WTC11 (cell line): ENCODE measurements around the gene SDHC. TPM values are rescaled to one million over a fixed set of nuclear protein-coding genes. Genes with fewer than 3 reads are reported as not detected.

Experiments used
- ATAC-seq: fragments of 200-7000 bp; cut with Tn5 transposase; 2 replicates; pipeline ENCODE4 v1.10.0; 2021; ENCODE audit warnings: mild to moderate bottlenecking, moderate library complexity
- CTCF ChIA-PET: fragments of 300-600 bp; sonication (Branson Sonifier 250); formaldehyde crosslinking; loops from one replicate; lab custom pipeline; 2021; ENCODE audit warnings: antibody characterized with exemption; lab: Charles Lee
- POLR2A ChIA-PET: fragments of 350-600 bp; sonication (Branson Sonifier 250); formaldehyde crosslinking; loops from one replicate; lab custom pipeline; 2021; ENCODE audit warnings: antibody characterized with exemption; lab: Charles Lee
- DNase-seq: peaks from one replicate; pipeline ENCODE4 v3.0.0; 2021; ENCODE audit warnings: low spot score
- H3K27ac Mint-ChIP-seq: 2 replicates; pipeline ENCODE4 v1.8.0; 2021; ENCODE audit warnings: mixed read lengths
- H3K27me3 Mint-ChIP-seq: 2 replicates; pipeline ENCODE4 v1.8.0; 2021; ENCODE audit warnings: low read depth, mild to moderate bottlenecking, moderate library complexity, mixed read lengths
- H3K36me3 Mint-ChIP-seq: 2 replicates; pipeline ENCODE4 v1.8.0; 2021; ENCODE audit warnings: mixed read lengths
- H3K4me1 Mint-ChIP-seq: 2 replicates; pipeline ENCODE4 v1.8.0; 2022; ENCODE audit warnings: mixed read lengths
- H3K4me3 Mint-ChIP-seq: 2 replicates; pipeline ENCODE4 v1.8.0; 2021; ENCODE audit warnings: mild to moderate bottlenecking, moderate library complexity, mixed read lengths
- H3K9me3 Mint-ChIP-seq: 2 replicates; pipeline ENCODE4 v1.8.0; 2021; ENCODE audit warnings: mixed read lengths
- CBFB ChIP-seq: sonication (generic); formaldehyde crosslinking; IDR thresholded peaks from 2 replicates; pipeline ENCODE4 v1.8.1; 2022; ENCODE audit warnings: mild to moderate bottlenecking, low read depth, missing genetic modification reagents
- E2F5 ChIP-seq: sonication (generic); formaldehyde crosslinking; IDR thresholded peaks from 2 replicates; pipeline ENCODE4 v1.8.1; 2022; ENCODE audit warnings: mild to moderate bottlenecking, moderate library complexity, missing genetic modification reagents
- ELF4 ChIP-seq: sonication (generic); formaldehyde crosslinking; IDR thresholded peaks from 2 replicates; pipeline ENCODE4 v1.8.1; 2022; ENCODE audit warnings: low read depth, mild to moderate bottlenecking, moderate library complexity, missing genetic modification reagents
- GABPB1 ChIP-seq: sonication (generic); formaldehyde crosslinking; IDR thresholded peaks from 2 replicates; pipeline ENCODE4 v1.8.1; 2023; ENCODE audit warnings: mild to moderate bottlenecking, missing genetic modification reagents
- HMGXB4 ChIP-seq: sonication (generic); formaldehyde crosslinking; IDR thresholded peaks from 2 replicates; pipeline ENCODE4 v1.8.1; 2023; ENCODE audit warnings: mild to moderate bottlenecking, moderate library complexity, missing genetic modification reagents
- JUN ChIP-seq: sonication (generic); formaldehyde crosslinking; IDR thresholded peaks from 2 replicates; pipeline ENCODE4 v1.8.0; 2023; ENCODE audit warnings: mild to moderate bottlenecking, missing genetic modification reagents
- NFE2L1 ChIP-seq: sonication (generic); formaldehyde crosslinking; IDR thresholded peaks from 2 replicates; pipeline ENCODE4 v1.8.1; 2023; ENCODE audit warnings: missing genetic modification reagents
- OVOL2 ChIP-seq: fragments of 250-450 bp; sonication (Bioruptor Pico); IDR thresholded peaks from 2 replicates; pipeline ENCODE4 v1.9.0; 2021; ENCODE audit warnings: mild to moderate bottlenecking, borderline replicate concordance
- RORB ChIP-seq: fragments of 250-450 bp; sonication (Bioruptor Pico); IDR thresholded peaks from 2 replicates; pipeline ENCODE4 v1.9.0; 2021; ENCODE audit warnings: mild to moderate bottlenecking
- USF1 ChIP-seq: sonication (generic); formaldehyde crosslinking; IDR thresholded peaks from 2 replicates; pipeline ENCODE4 v1.8.0; 2022; ENCODE audit warnings: mild to moderate bottlenecking, missing genetic modification reagents
- ZBTB43 ChIP-seq: sonication (generic); formaldehyde crosslinking; IDR thresholded peaks from 2 replicates; pipeline ENCODE4 v1.8.1; 2023; ENCODE audit warnings: mild to moderate bottlenecking, missing genetic modification reagents
- ZNF121 ChIP-seq: sonication (generic); formaldehyde crosslinking; IDR thresholded peaks from 2 replicates; pipeline ENCODE4 v1.8.0; 2023; ENCODE audit warnings: missing genetic modification reagents
- ZNF138 ChIP-seq: sonication (generic); formaldehyde crosslinking; conservative IDR thresholded peaks from 2 replicates; pipeline ENCODE4 v1.8.1; 2022; ENCODE audit warnings: mild to moderate bottlenecking, moderate library complexity, missing genetic modification reagents
- ZNF232 ChIP-seq: sonication (generic); formaldehyde crosslinking; IDR thresholded peaks from 2 replicates; pipeline ENCODE4 v1.8.0; 2022; ENCODE audit warnings: mild to moderate bottlenecking, missing genetic modification reagents
- ZNF423 ChIP-seq: fragments of 250-450 bp; sonication (Bioruptor Pico); IDR thresholded peaks from 2 replicates; pipeline ENCODE4 v2.1.2; 2022; ENCODE audit warnings: mild to moderate bottlenecking, moderate library complexity
- ZNF512 ChIP-seq: sonication (generic); formaldehyde crosslinking; IDR thresholded peaks from 2 replicates; pipeline ENCODE4 v1.8.1; 2022; ENCODE audit warnings: missing genetic modification reagents, borderline replicate concordance
- ZNF532 ChIP-seq: fragments of 250-450 bp; sonication (Bioruptor Pico); IDR thresholded peaks from 2 replicates; pipeline ENCODE4 v1.9.0; 2021; ENCODE audit warnings: mild to moderate bottlenecking, borderline replicate concordance
- total RNA-seq: library from RNA; stranded (reverse); gene quantifications from 3 replicates; pipeline ENCODE4 v1.2.3, GENCODE V29; 2021
- TF ChIP-seq, protein P1 (sequence below): fragments of 250-450 bp; sonication (Bioruptor Pico); IDR thresholded peaks from 2 replicates; pipeline ENCODE4 v1.8.0; 2021; ENCODE audit warnings: mild to moderate bottlenecking
- TF ChIP-seq, protein P2 (sequence below): sonication (generic); formaldehyde crosslinking; IDR thresholded peaks from 2 replicates; pipeline ENCODE4 v1.8.1; 2022; ENCODE audit warnings: low read depth, missing genetic modification reagents, borderline replicate concordance
- TF ChIP-seq, protein P3 (sequence below): sonication (generic); formaldehyde crosslinking; IDR thresholded peaks from 2 replicates; pipeline ENCODE4 v1.8.0; 2022; ENCODE audit warnings: mild to moderate bottlenecking, missing genetic modification reagents
- TF ChIP-seq, protein P4 (sequence below): sonication (generic); formaldehyde crosslinking; IDR thresholded peaks from 2 replicates; pipeline ENCODE4 v1.8.0; 2023; ENCODE audit warnings: missing genetic modification reagents

The SDHC gene
- total RNA-seq, 1 experiment from 2014 or later: 193 TPM

- TF ChIP-seq GABPB1 (no peak), USF1 (CRISPR knock-in tag) (no peak), OVOL2 (CRISPR knock-in tag) (no peak), E2F5 (CRISPR knock-in tag) (no peak), ZNF138 (no peak), HMGXB4 (CRISPR knock-in tag) (peak; percentile 100), ZNF512 (CRISPR knock-in tag) (no peak), ZNF532 (CRISPR knock-in tag) (no peak)
- TF ChIP-seq, protein P1, sequence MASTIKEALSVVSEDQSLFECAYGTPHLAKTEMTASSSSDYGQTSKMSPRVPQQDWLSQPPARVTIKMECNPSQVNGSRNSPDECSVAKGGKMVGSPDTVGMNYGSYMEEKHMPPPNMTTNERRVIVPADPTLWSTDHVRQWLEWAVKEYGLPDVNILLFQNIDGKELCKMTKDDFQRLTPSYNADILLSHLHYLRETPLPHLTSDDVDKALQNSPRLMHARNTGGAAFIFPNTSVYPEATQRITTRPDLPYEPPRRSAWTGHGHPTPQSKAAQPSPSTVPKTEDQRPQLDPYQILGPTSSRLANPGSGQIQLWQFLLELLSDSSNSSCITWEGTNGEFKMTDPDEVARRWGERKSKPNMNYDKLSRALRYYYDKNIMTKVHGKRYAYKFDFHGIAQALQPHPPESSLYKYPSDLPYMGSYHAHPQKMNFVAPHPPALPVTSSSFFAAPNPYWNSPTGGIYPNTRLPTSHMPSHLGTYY (CRISPR knock-in tag): no peak
- TF ChIP-seq, protein P2, sequence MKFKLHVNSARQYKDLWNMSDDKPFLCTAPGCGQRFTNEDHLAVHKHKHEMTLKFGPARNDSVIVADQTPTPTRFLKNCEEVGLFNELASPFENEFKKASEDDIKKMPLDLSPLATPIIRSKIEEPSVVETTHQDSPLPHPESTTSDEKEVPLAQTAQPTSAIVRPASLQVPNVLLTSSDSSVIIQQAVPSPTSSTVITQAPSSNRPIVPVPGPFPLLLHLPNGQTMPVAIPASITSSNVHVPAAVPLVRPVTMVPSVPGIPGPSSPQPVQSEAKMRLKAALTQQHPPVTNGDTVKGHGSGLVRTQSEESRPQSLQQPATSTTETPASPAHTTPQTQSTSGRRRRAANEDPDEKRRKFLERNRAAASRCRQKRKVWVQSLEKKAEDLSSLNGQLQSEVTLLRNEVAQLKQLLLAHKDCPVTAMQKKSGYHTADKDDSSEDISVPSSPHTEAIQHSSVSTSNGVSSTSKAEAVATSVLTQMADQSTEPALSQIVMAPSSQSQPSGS (CRISPR knock-in tag): no peak
Observed at GRCh38 chr1:161399257-161399998, 85.2 kb downstream of the SDHC start (continued).

- Mint-ChIP-seq H3K27me3 (peaks cover 11% of the 10 kb centered on the region; the same call in 1 of the 2 replicates), H3K36me3 (no peaks in the 10 kb centered on the region), H3K4me1 (peaks cover 15% of the 10 kb centered on the region), H3K9me3 (no peaks in the 10 kb centered on the region), H3K27ac (no peak overlapping the region), H3K4me3 (no peak overlapping the region)
- ChIA-PET POLR2A (interaction anchor here (0.6 kb wide), 1 partner anchor 114 kb away, joined by 5 read pairs; no protein-coding TSS in a partner anchor), CTCF (interaction anchor here (0.6 to 1.0 kb wide), 3 partner anchors 18 to 412 kb away, joined by 3 to 4 read pairs (median 3); no protein-coding TSS in a partner anchor)
- DNase-seq: no peak
- no peak for ATAC-seq
- TF ChIP-seq ZNF232 (CRISPR knock-in tag): no peak
- TF ChIP-seq ZNF423 (CRISPR knock-in tag): no peak
- no peak for TF ChIP-seq JUN (CRISPR knock-in tag)
- TF ChIP-seq, protein P3, sequence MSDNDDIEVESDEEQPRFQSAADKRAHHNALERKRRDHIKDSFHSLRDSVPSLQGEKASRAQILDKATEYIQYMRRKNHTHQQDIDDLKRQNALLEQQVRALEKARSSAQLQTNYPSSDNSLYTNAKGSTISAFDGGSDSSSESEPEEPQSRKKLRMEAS: no peak
- TF ChIP-seq ZBTB43: no peak
- no peak for TF ChIP-seq NFE2L1
- no peak for TF ChIP-seq RORB (CRISPR knock-in tag)
- TF ChIP-seq, protein P4, sequence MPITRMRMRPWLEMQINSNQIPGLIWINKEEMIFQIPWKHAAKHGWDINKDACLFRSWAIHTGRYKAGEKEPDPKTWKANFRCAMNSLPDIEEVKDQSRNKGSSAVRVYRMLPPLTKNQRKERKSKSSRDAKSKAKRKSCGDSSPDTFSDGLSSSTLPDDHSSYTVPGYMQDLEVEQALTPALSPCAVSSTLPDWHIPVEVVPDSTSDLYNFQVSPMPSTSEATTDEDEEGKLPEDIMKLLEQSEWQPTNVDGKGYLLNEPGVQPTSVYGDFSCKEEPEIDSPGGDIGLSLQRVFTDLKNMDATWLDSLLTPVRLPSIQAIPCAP (CRISPR knock-in tag): no peak
- no peak for TF ChIP-seq ELF4 (CRISPR knock-in tag)
- TF ChIP-seq CBFB (CRISPR knock-in tag): no peak
- TF ChIP-seq ZNF121: no peak
Observed at GRCh38 chr1:161402446-161402845, 88.3 kb downstream of the SDHC start.
